Midbrain (tissue), 1 donor: ENCODE measurements around the gene PTPRK.

Experiments
- DNase-seq: peaks from one replicate; lab custom pipeline; 2025; lab: John Stamatoyannopoulos, UW

The PTPRK gene

GRCh38 chr6:127920804-127921203, 599.6 kb downstream of the PTPRK start:
- DNase-seq, result no peak
